Glutamatergic neuron (in vitro differentiated cells): ENCODE data around the gene ABCC12. TPM values are rescaled to one million over a fixed set of nuclear protein-coding genes. Genes with fewer than 3 reads are reported as not detected.

Experiments
- DNase-seq: peaks from one replicate; pipeline ENCODE4 v3.0.0; 2022
- H3K27ac Mint-ChIP-seq: one replicate; pipeline ENCODE4 v1.8.0; 2020; ENCODE audit warnings: mild to moderate bottlenecking, mixed read lengths, inconsistent platforms; ENCODE audit not compliant: unreplicated experiment
- H3K27me3 Mint-ChIP-seq: one replicate; pipeline ENCODE4 v1.8.0; 2020; ENCODE audit warnings: mild to moderate bottlenecking, moderate library complexity, mixed read lengths, inconsistent platforms; ENCODE audit not compliant: unreplicated experiment
- H3K36me3 Mint-ChIP-seq: one replicate; pipeline ENCODE4 v1.8.0; 2020; ENCODE audit warnings: mild to moderate bottlenecking, mixed read lengths, inconsistent platforms; ENCODE audit not compliant: unreplicated experiment
- H3K4me1 Mint-ChIP-seq: one replicate; pipeline ENCODE4 v1.8.0; 2020; ENCODE audit warnings: mild to moderate bottlenecking, low read depth, mixed read lengths, inconsistent platforms; ENCODE audit not compliant: unreplicated experiment
- H3K4me3 Mint-ChIP-seq: one replicate; pipeline ENCODE4 v1.8.0; 2020; ENCODE audit warnings: mild to moderate bottlenecking, mixed read lengths, inconsistent platforms; ENCODE audit not compliant: unreplicated experiment
- H3K9me3 Mint-ChIP-seq: one replicate; pipeline ENCODE4 v1.8.0; 2020; ENCODE audit warnings: mild to moderate bottlenecking, moderate library complexity, mixed read lengths, inconsistent platforms; ENCODE audit not compliant: unreplicated experiment
- total RNA-seq: library from RNA; stranded (reverse); fragmentation: NEBNext Ultra II Directional; extraction: Animal tissue kit (Norgen Biotek cat#: 25700); gene quantifications from one replicate; pipeline ENCODE4 v1.2.1, GENCODE V29; 2021; ENCODE audit not compliant: unreplicated experiment
- TF ChIP-seq, protein P1 (sequence below): fragments of 200-600 bp; sonication (generic); IDR thresholded peaks from one replicate; pipeline ENCODE4 v1.5.0; 2021; ENCODE audit not compliant: partially characterized antibody, unreplicated experiment

Gene ABCC12
- total RNA-seq, 1 donor from 2014 or later: not detected

DNA sequence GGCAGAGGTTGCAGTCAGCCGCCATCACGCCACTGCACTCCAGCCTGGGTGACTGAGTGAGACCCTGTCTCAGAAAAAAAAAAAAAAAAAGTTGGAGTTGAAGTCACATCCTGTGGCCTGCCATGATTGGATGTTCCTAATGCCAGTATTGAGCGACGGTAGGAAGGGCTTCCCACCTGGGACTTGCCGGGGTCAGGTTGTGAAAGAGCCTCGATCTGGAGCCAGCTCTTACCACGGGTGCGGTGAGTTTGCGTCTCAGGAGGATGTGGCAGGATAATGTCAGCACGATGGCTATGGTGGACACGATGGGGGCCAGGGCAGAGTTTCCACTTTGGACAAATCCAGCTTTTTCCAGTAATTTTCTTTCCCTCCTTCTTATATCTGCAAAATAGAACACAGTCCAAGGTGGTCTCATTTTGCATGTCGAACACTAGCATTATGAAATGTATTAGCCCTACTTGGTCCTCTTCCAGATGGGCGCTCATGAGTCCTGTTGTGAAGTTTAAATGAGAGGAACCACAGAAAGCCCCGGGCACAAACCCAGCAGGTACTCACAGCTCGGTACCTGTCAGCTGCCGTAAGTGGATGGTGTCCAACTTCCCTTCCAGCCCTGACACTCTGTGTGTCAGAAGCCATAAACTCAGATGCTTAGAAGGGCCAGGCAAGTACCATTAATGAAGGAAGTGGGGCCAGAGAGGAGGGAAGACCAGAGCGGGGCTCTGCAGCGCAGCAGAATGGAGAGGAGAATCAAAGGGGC, 22.2 kb downstream of the ABCC12 start:
- H3K27ac Mint-ChIP-seq: no peak overlapping the region
- H3K4me3 Mint-ChIP-seq: no peak overlapping the region
- peaks cover 2% of the 10 kb centered on the region for H3K4me1 Mint-ChIP-seq
- TF ChIP-seq, protein P1, sequence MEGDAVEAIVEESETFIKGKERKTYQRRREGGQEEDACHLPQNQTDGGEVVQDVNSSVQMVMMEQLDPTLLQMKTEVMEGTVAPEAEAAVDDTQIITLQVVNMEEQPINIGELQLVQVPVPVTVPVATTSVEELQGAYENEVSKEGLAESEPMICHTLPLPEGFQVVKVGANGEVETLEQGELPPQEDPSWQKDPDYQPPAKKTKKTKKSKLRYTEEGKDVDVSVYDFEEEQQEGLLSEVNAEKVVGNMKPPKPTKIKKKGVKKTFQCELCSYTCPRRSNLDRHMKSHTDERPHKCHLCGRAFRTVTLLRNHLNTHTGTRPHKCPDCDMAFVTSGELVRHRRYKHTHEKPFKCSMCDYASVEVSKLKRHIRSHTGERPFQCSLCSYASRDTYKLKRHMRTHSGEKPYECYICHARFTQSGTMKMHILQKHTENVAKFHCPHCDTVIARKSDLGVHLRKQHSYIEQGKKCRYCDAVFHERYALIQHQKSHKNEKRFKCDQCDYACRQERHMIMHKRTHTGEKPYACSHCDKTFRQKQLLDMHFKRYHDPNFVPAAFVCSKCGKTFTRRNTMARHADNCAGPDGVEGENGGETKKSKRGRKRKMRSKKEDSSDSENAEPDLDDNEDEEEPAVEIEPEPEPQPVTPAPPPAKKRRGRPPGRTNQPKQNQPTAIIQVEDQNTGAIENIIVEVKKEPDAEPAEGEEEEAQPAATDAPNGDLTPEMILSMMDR: no peak
- no peaks in the 10 kb centered on the region for H3K36me3 Mint-ChIP-seq
- no peak for DNase-seq
- peaks cover 2% of the 10 kb centered on the region for H3K27me3 Mint-ChIP-seq
- no peaks in the 10 kb centered on the region for H3K9me3 Mint-ChIP-seq

- no peak overlapping the region for H3K27ac Mint-ChIP-seq
- no peak for DNase-seq
- H3K4me1 Mint-ChIP-seq: peaks cover 2% of the 10 kb centered on the region
- H3K36me3 Mint-ChIP-seq: no peaks in the 10 kb centered on the region
- no peaks in the 10 kb centered on the region for H3K9me3 Mint-ChIP-seq
- H3K27me3 Mint-ChIP-seq: peaks cover 3% of the 10 kb centered on the region
- no peak overlapping the region for H3K4me3 Mint-ChIP-seq
- TF ChIP-seq, protein P1: no peak
These were observed 23.1 kb downstream of the ABCC12 start for GRCh38 chr16:48132696-48133095.

DNA sequence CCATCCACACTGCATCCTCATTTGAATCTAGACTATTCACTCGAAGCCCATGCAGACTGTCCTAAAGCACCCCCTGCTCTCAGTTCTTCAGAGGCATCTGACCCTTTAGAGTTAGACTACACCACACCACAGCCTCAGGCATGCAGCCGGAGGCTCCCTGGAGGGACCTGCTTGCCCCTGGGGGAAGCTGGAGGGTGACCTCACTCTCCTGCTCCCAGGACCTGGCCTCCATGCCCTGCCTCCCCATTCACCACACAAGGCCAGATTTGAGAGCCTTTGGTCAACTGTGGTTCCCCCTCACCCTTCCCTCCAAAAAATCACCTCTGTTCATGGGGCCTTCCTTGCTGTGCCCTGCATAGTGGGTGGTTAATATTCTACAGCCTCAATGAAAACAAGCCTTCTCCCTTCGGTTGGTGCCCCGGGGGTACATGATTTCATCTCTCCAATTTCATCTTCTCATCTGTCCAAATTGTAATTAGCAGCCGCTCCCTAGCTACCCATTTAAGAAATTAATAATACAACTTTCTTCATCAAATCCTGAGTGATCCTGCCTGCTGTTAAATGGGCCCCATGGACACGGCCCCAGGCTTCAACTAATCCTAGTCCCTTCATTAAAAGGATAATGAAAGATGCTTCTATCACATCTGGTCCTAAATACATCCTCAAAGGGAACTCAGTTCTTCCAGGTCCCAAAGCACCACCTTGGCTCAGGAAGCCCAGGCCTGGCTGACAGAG, 24.4 kb downstream of the ABCC12 start:
- no peaks in the 10 kb centered on the region for H3K4me1 Mint-ChIP-seq
- no peak overlapping the region for H3K27ac Mint-ChIP-seq
- peaks cover 3% of the 10 kb centered on the region for H3K27me3 Mint-ChIP-seq
- no peak overlapping the region for H3K4me3 Mint-ChIP-seq
- TF ChIP-seq, protein P1: no peak
- no peaks in the 10 kb centered on the region for H3K36me3 Mint-ChIP-seq
- H3K9me3 Mint-ChIP-seq: no peaks in the 10 kb centered on the region
- DNase-seq: no peak

DNA sequence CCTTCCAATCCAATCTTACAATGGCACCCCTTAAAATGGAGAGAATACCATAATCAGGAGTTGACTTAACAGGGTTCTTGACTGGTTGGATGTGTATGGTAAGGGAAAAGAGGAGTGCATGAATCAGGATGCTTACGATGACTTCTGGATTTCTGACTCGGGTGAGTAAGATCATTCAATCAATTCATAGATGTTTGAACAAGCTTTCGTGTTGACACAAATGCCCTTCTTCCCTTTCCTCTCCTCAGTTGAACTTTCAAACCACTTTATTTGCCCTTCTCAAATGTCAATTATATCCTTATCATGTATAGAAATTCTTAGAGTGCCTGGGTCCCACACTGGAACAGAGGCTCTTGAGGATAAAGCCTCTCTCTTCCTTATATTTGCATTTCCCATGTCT, 25.9 kb downstream of the ABCC12 start:
- TF ChIP-seq, protein P1: no peak
- Mint-ChIP-seq H3K9me3 (peaks cover 2% of the 10 kb centered on the region), H3K27me3 (peaks cover 4% of the 10 kb centered on the region), H3K36me3 (no peaks in the 10 kb centered on the region), H3K27ac (no peak overlapping the region), H3K4me1 (no peaks in the 10 kb centered on the region), H3K4me3 (no peak overlapping the region)
- no peak for DNase-seq

GRCh38 chr16:48128769-48129168, 27.0 kb downstream of the ABCC12 start:
- H3K36me3 Mint-ChIP-seq: no peaks in the 10 kb centered on the region

More at GRCh38 chr16:48128769-48129168, 27.0 kb downstream of the ABCC12 start:
- peaks cover 4% of the 10 kb centered on the region for H3K9me3 Mint-ChIP-seq
- H3K4me1 Mint-ChIP-seq: no peaks in the 10 kb centered on the region
- DNase-seq: no peak
- H3K27ac Mint-ChIP-seq: no peak overlapping the region
- no peak overlapping the region for H3K4me3 Mint-ChIP-seq
- peaks cover 6% of the 10 kb centered on the region for H3K27me3 Mint-ChIP-seq
- TF ChIP-seq, protein P1: no peak
